Panc1 (cell line): ENCODE data around the gene STAB1. TPM values are rescaled to one million over a fixed set of nuclear protein-coding genes. Genes with fewer than 3 reads are reported as not detected.

ENCODE experiments used
- ATAC-seq: fragments of 200-7000 bp; cut with Tn5 transposase; 2 replicates; pipeline ENCODE4 v1.9.1; 2020; ENCODE audit warnings: mild to moderate bottlenecking, moderate library complexity
- BruUV-seq: library from RNA; stranded (reverse); fragments of 400-500 nt; replicated peaks from 2 replicates; lab custom pipeline; 2021; lab: Mats Ljungman, UMichigan
- CTCF ChIA-PET: fragments of 300-600 bp; sonication (Branson Sonifier 250); formaldehyde crosslinking; loops from one replicate; lab custom pipeline; 2022; ENCODE audit warnings: antibody characterized with exemption; lab: Charles Lee
- POLR2A ChIA-PET: fragments of 300-600 bp; sonication (Branson Sonifier 250); formaldehyde crosslinking; loops from one replicate; lab custom pipeline; 2022; ENCODE audit warnings: antibody characterized with exemption; lab: Charles Lee
- DNase-seq: peaks from one replicate; pipeline ENCODE4 v3.0.0-alpha.2; 2010; ENCODE audit warnings: low read depth, low spot score
- H3K27ac ChIP-seq: 2 replicates; pipeline ENCODE4 v1.5.1; 2011; ENCODE audit warnings: mild to moderate bottlenecking, low read length, inconsistent platforms
- H3K27me3 ChIP-seq: fragments of 200-500 bp; sonication (Bioruptor generic); 2 replicates; pipeline ENCODE4 v1.6.0; 2014; ENCODE audit warnings: low read length, inconsistent platforms; ENCODE audit not compliant: control insufficient read depth, insufficient read depth
- H3K36me3 ChIP-seq: fragments of 200-500 bp; sonication (Bioruptor generic); 2 replicates; pipeline ENCODE4 v1.5.1; 2014; ENCODE audit warnings: inconsistent platforms, mild to moderate bottlenecking, low read length, moderate library complexity; ENCODE audit not compliant: control insufficient read depth, insufficient read depth
- H3K4me1 ChIP-seq: 2 replicates; pipeline ENCODE4 v1.5.1; 2011; ENCODE audit warnings: inconsistent platforms, mild to moderate bottlenecking, low read length, moderate library complexity; ENCODE audit not compliant: control insufficient read depth, insufficient read depth
- H3K4me3 ChIP-seq, 2 experiments: 2 replicates each; pipeline ENCODE4 v1.5.1; 2011 to 2012; ENCODE audit warnings: low read depth in 2 of 2, low read length in 2 of 2, mild to moderate bottlenecking in 2 of 2, inconsistent platforms in 1 of 2, moderate library complexity in 1 of 2
- H3K9me3 ChIP-seq: fragments of 200-500 bp; sonication (Bioruptor generic); 2 replicates; pipeline ENCODE4 v1.5.1; 2014; ENCODE audit warnings: low read depth, mild to moderate bottlenecking, inconsistent platforms, low read length, moderate library complexity; ENCODE audit not compliant: control insufficient read depth, insufficient read depth
- POLR2AphosphoS5 ChIP-seq: IDR thresholded peaks from 2 replicates; pipeline ENCODE4 v1.6.1; 2012; ENCODE audit warnings: mild to moderate bottlenecking, low read depth, low read length, moderate library complexity
- REST ChIP-seq, 2 experiments: IDR thresholded peaks; 2 replicates each; pipeline ENCODE4 v1.6.1; 2011 to 2012; ENCODE audit warnings: low read depth in 2 of 2, control low read depth in 1 of 2, low read length in 1 of 2, mild to moderate bottlenecking in 1 of 2, moderate library complexity in 1 of 2; ENCODE audit not compliant: insufficient read depth in 1 of 2
- SIN3A ChIP-seq: IDR thresholded peaks from 2 replicates; pipeline ENCODE4 v1.6.1; 2012; ENCODE audit warnings: low read depth, mild to moderate bottlenecking, low read length, moderate library complexity, borderline replicate concordance; ENCODE audit not compliant: insufficient read depth
- TCF7L2 ChIP-seq: IDR thresholded peaks from 2 replicates; pipeline ENCODE4 v1.6.1; 2011; ENCODE audit warnings: mild to moderate bottlenecking, low read depth, low read length, inconsistent platforms
- in situ Hi-C: cut with HindIII; loops from 2 replicates; pipeline ENCODE4 v1.10.0; 2016; ENCODE audit warnings: low sequenced_read_pairs, low pct_unique_long_range_greater_than_20kb
- intact Hi-C: fragments of 100-400 bp; cut with micrococcal nuclease; formaldehyde crosslinking; loops from one replicate; pipeline ENCODE4 v1.10.0; 2022; ENCODE audit not compliant: unreplicated experiment
- total RNA-seq: library from RNA; stranded (reverse); gene quantifications from one replicate; pipeline ENCODE4 v1.2.1, GENCODE V29; 2021; ENCODE audit not compliant: unreplicated experiment
- TF ChIP-seq, protein P1 (sequence below): fragments of 450-650 bp; IDR thresholded peaks from 2 replicates; pipeline ENCODE4 v1.5.1; 2017; ENCODE audit warnings: mild to moderate bottlenecking

STAB1 gene
- total RNA-seq, 1 experiment from 2014 or later = 0.39 TPM

- no TSS peak for BruUV-seq
Observed at GRCh38 chr3:52481819-52482521, 13.2 kb upstream of the STAB1 start.

DNA sequence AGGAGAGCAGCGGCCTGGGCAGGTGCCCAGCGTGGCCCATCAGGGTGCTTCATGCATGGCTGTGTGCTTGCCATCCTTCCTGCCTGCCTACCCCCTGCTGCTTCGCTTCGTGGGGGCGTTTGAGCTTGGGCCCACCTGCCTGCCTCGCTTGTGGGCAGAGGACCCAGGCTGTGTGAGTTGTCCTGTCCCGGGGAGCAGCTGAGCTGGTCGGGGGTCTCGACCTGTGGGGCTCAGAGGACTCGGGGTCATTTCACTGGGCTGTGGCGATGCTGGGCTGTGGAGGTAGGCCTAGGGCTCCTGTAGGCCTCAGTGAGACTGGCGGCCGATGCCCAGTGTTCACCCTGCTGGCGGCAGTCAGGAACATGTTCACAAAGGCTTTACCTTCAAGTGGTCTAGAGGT, 12.1 kb upstream of the STAB1 start:
- peak; percentile 26; the same call in 1 of the 2 replicates for ATAC-seq

More at GRCh38 chr3:52481819-52482521, 13.2 kb upstream of the STAB1 start:
- intact Hi-C loops = no loop called here
- Histone ChIP-seq H3K27ac (no peak overlapping the region), H3K9me3 (no peaks in the 10 kb centered on the region), H3K36me3 (no peaks in the 10 kb centered on the region), H3K27me3 (no peaks in the 10 kb centered on the region), H3K4me1 (no peaks in the 10 kb centered on the region), H3K4me3 (no peak overlapping the region)
- ChIA-PET CTCF (interaction anchor here (0.5 kb wide), 1 partner anchor 231 kb away, joined by 3 read pairs; no protein-coding TSS in a partner anchor), POLR2A (no interaction called here)
- in situ Hi-C loops = no loop called here
- TF ChIP-seq, protein P1, sequence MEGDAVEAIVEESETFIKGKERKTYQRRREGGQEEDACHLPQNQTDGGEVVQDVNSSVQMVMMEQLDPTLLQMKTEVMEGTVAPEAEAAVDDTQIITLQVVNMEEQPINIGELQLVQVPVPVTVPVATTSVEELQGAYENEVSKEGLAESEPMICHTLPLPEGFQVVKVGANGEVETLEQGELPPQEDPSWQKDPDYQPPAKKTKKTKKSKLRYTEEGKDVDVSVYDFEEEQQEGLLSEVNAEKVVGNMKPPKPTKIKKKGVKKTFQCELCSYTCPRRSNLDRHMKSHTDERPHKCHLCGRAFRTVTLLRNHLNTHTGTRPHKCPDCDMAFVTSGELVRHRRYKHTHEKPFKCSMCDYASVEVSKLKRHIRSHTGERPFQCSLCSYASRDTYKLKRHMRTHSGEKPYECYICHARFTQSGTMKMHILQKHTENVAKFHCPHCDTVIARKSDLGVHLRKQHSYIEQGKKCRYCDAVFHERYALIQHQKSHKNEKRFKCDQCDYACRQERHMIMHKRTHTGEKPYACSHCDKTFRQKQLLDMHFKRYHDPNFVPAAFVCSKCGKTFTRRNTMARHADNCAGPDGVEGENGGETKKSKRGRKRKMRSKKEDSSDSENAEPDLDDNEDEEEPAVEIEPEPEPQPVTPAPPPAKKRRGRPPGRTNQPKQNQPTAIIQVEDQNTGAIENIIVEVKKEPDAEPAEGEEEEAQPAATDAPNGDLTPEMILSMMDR = no peak; the same call in 1 of the 2 replicates
- TF ChIP-seq SIN3A (no peak), POLR2AphosphoS5 (no peak), REST (IDR thresholded peaks at IDR 0.05; ENCODE audit: insufficient read depth in 1 of 2, low read depth in 2 of 2, low read length in 1 of 2) (no peak), TCF7L2 (no peak)
- DNase-seq (no peak), ATAC-seq (no peak)

More for the DNA sequence above, 12.1 kb upstream of the STAB1 start:
- TF ChIP-seq TCF7L2 (no peak), SIN3A (no peak), REST (IDR thresholded peaks at IDR 0.05; ENCODE audit: insufficient read depth in 1 of 2, low read depth in 2 of 2, low read length in 1 of 2) (no peak), POLR2AphosphoS5 (no peak)
- TF ChIP-seq, protein P1 = no peak
- Histone ChIP-seq H3K36me3 (no peaks in the 10 kb centered on the region), H3K9me3 (no peaks in the 10 kb centered on the region), H3K4me1 (no peaks in the 10 kb centered on the region), H3K27me3 (no peaks in the 10 kb centered on the region), H3K4me3 (no peak overlapping the region), H3K27ac (no peak overlapping the region)
- ChIA-PET POLR2A (no interaction called here), CTCF (no interaction called here)
- BruUV-seq = TSS peak; percentile 53
- in situ Hi-C loops = no loop called here
- DNase-seq = no peak
- intact Hi-C loops = no loop called here
